ENCODE data around the gene PCTP.

DNA sequence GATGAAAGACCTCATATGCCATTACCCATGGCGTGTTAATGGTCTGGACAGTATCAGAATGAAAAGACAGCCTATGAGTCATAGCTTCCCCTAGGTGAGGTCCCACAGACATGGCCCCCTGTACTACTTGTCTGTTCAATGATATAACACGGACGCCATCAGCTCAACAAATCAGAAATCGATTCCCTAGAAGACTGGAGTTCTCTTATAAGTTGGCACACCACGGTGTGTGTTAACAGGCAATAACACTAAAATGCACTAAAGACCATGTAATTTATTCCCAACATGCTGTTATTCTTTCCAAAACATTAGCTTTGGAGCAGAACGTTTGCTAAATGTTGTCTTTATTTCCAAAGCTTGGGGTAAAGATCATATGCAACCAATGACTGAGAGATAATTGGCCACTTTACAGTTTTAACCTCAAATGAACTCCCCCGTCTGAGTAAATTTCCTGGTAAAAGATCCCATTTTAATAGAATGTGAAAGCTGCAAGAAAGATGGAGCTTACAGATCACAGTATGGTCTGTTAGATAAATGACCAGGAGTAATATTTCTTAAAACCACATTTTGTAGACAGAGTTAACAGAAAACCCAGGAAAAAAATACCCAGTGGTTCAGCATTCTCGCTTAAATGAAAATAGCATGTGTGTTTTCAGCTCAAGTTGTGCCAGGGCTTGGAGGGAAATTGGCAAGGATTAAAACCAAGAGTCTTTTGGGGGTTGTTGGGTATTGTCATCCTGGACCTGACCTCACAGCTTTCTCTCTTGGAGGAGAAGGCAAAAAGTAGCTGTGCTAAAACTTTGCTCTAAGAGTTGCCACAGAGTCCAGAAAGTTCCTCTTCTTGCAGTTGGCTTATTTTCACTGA is 65.9 kb downstream of the PCTP start:
- TF ChIP-seq, protein P1, sequence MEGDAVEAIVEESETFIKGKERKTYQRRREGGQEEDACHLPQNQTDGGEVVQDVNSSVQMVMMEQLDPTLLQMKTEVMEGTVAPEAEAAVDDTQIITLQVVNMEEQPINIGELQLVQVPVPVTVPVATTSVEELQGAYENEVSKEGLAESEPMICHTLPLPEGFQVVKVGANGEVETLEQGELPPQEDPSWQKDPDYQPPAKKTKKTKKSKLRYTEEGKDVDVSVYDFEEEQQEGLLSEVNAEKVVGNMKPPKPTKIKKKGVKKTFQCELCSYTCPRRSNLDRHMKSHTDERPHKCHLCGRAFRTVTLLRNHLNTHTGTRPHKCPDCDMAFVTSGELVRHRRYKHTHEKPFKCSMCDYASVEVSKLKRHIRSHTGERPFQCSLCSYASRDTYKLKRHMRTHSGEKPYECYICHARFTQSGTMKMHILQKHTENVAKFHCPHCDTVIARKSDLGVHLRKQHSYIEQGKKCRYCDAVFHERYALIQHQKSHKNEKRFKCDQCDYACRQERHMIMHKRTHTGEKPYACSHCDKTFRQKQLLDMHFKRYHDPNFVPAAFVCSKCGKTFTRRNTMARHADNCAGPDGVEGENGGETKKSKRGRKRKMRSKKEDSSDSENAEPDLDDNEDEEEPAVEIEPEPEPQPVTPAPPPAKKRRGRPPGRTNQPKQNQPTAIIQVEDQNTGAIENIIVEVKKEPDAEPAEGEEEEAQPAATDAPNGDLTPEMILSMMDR (IDR thresholded peaks at IDR 0.05), result no peak
- no peak for TF ChIP-seq POLR2A (IDR thresholded peaks at IDR 0.05)
